ENCODE results near the gene TMEM38A.

TMEM38A gene

DNA sequence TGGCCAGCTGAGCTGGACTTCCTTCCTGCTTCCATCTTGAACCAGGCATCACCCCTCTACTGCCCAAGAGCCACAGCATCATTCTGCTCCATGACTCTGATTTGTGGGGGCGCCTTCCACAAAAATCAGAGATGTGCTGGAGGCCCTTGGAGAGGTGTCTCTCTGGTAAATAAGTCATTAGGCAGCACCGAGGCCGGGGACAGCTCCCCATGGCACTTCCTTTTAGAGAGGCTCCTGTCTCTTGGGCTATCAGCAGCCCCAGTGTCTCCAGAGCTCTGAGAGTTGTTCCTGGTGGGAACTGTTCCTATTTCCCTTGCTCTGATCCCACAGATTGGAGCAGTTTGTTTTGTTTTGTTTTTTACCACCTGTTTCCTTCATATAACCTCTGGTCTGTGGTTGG is 78.6 kb downstream of the TMEM38A start:
- FAIRE-seq (no peak), DNase-seq (ENCODE audit: insufficient read length, low spot score) (no peak)
